ENCODE data around the gene SHISAL1.
"Not testable (repeated sequence)": the region's sequence is repeated elsewhere in the genome, so short reads cannot be mapped to it uniquely, and the experiment has no call there.

The SHISAL1 gene

GRCh38 chr22:44261164-44261860 is 51.4 kb downstream of the SHISAL1 start:
- no peak for DNase-seq

DNA sequence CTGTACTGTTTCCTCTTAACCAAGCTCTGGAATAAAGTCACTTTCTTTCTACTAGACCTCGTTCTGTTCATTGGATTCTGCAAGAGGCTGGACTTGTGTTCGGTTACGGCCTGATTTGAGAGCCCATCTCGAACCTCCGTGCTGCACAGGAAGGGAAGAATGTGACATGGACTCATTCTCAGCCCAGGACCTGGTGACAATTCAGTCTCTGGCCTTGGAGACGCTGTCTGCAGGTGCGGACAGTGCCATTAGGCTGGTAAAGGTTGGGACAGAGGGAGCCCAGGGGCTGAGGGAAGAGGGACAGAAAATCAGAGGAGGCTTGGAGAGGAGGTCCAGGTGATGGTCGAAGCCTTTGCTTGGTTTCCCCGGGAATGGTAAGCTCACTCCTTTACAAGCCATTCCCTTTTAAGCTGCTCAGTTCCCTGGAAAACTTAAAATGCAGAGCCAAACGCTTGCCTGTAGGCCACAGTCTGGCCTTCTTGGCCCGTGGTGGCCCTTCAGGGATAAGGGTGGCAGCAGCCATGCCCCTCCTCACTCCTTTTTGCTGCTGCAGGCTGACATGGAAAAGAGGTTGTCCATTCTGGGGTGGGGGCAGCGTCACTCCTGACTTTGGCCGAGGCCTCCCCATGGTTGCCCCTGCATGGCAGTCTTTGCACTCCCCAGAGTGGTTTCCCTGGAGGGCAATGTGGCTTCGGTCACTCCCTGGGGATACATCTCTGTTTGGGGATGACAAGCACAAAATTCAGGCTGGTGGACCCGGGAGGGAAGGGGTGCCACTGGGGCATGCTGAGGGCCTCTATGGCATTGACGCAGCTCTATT is 52.3 kb downstream of the SHISAL1 start:
- DNase-seq = no peak

GRCh38 chr22:44259366-44260215 is 53.2 kb downstream of the SHISAL1 start:
- DNase-seq = no peak

DNA sequence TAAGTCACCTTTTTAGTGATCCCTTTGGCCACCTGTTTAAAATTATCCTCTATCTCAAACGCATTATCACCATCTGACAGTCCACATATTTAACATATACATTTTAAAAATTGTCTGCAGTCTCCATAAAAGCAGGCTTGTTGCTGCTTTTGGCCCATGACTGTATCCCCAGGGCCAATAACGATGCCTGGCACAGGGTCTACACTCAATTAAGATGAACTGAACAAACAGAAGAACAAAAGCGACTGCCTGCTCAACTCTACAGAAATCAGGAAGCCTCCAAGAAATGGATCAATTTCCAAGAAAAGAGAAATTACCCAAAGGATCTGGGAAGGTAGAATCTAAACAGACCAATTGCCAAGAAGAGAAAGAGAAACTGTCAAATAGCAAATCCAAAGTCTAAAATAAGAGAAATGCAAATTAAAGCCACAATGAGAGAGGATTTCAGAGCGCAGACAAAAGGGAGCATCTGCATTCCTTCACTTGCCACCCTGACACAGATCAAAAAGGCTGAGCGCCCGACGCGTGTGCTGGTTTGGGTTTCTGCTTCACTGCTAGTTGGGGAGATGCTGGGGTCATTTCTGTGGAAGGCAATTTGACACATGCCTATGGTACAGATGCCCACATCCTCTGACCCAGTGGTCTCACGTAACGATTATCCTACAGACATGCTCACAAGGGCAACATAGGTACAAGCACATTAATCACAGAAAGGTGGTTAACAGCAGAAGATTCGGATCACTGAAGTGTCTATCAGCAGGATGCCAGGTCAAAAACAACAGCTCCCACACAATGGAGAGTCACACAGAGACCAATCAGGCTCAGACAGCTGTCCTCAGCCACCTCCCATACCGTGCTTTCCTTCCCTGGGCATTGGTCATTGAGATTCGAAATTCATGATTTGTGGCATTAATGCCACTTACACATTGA is 55.9 kb downstream of the SHISAL1 start:
- DNase-seq = no peak

DNA sequence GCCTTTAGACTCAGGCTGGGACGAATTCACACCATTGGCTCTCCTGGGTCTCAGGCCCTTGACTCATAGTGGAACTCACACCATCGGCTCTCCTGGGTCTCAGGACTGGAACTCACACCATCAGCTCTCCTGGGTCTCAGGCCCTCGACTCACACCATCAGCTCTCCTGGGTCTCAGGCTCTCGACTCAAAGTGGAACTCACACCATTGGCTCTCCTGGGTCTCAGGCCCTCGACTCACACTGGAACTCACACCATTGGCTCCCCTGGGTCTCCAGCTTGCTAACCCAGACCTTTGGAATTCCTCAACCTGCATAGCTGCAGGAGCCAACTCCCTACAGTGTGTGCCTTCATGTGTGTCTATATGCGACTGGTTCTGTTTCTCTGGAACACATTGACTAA is 56.7 kb downstream of the SHISAL1 start:
- no peak for DNase-seq

DNA sequence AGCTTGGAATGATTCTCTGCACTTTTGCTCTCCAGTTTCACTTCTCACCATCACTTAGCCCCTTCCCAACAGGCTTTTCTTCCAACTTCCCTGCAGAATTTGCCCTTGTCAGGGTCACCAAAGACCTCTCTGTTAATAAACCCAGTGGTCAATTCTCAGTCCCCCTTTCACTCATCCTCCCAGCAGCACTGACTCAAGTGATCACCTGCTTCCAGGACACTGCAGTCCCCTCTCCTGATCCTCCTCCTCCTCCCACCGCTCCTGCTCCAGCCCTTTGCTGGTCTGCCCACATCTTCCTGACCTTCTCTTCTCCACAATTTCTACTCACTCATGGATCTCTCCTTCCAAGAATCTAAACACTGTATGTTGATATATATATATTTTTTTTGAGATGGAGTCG is 57.9 kb downstream of the SHISAL1 start:
- no peak for DNase-seq

DNA sequence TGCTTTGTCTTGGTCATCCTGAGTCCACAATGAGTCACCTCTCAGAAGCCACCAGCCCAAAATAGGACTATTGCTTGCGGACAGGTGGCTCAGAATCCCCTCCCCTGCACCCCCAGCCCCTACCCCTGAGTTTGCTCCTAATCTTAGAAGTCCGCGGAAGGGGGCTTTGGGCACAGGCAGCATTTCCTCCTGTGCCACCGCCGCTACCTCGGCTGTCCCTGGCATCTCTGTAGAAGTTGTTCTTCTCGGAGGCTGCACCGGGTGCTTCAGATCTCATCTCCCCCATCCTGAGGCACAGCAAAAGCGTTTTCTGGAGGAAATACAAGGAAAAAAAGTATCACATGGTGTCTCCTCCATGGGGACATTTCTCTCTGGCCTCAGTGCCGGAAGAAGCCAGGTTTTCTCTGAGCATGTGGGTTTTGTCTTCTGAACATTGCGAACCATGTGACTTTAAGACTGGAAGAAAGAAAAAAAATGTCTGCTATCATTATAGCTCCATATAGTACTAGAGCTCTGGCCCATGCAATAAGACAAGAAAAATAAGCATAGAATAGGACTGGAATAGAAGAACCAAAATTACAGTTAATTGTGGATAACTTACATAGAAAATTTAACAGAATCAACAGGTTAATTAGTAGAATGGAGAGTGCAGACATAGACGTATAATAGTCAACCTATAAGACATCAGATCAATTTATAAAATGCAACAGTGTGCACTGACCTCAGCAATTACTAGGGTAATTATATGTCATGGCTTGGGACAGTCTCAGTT is 63.2 kb downstream of the SHISAL1 start:
- DNase-seq = no peak

DNA sequence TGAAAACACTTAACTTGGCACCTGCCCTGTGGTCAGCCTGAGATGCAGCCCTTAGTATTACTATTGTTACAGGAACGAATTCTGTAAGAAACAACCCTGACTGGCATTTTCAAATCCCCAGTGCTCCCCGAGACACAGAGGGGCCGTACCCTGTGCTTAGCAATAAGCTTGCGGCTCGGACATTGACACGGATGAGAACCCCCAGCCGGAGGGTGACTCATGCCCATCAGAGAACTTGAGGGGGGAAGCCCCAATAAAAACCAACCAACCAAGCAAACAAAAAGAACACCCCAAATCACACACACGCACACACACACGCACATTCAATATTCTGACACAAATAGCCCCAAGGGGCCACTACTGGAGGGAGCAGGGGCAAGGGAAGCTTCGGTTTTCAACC is 63.8 kb downstream of the SHISAL1 start:
- no peak for DNase-seq

DNA sequence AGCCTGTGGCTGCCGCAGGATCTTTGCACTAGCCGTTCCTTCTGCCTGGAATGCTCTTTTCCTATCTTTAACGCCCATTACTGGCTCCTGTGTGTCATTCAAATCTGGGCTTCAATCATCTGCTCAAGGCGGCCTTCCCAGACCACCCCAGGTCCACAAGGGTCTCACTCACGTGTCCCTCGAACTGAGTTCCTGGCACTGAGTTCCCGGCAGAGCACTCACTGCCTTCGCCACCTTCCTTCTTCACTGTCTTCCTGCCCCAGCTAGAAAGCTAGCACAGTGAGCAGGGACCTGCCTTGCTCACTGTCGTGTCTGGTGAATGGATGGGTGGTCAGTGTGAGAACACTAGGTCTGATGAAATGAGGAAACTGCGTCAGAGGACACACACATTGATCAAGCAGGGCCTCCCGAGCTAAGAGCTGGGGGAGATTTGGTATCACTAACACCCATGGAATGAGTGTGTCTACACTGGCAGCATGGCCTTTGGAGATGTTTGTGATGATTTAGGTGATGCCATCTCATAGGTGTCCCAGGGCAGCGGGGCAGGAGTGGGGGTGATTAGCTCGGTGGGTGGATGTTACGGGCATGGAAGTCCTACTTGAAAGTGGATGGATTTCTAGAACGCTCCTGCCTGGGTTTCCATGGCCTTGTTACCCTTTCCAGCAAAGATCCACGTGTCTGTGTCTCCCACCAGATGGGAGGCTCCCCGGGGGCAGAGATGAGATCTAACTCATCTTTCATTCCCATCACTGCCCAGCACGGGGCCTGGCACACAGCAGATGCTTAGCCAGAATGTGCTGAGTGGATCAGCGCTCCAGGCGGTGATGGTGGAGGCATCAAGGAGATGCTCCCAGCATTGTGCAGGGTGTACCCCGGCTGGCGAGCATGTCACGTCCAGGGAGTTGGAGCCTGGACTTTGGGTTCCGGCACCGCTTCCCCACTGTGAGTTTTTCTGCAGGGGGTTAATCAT is 64.5 kb downstream of the SHISAL1 start:
- DNase-seq = no peak

- no peak for DNase-seq
Observed at GRCh38 chr22:44247346-44247745, 65.4 kb downstream of the SHISAL1 start.

- no peak for DNase-seq
Observed at GRCh38 chr22:44246615-44247326, 66.0 kb downstream of the SHISAL1 start.

- no peak for DNase-seq
Observed at GRCh38 chr22:44245867-44246266, 66.9 kb downstream of the SHISAL1 start.

- no peak for DNase-seq
Observed at GRCh38 chr22:44245438-44245837, 67.3 kb downstream of the SHISAL1 start.

DNA sequence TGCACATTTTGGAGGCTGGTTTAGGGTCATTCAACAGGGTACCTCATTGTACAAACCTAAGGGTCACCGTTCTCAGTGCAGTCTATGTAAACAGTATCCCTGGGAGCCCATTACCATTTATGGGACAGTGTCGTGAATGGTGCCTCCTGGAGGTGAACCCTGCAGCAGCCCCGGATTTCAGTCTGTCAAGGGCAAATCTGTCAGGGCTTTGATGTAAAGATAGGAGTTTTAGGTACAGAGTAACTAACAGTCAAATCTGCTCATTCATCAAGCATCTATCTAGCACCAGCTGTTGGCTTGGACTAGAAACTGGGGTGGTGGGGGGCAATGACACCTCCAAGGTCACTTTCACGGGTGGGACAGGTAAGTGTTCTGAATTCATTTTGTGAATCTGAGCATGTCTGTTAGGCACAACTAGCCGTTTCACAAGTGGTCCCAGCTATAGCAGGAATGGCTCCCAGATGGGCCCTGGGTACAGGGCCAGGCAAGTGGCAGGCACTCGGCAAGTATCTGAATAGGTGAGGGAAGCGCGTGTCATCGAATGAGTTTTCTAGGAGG is 68.4 kb downstream of the SHISAL1 start:
- no peak for DNase-seq

DNA sequence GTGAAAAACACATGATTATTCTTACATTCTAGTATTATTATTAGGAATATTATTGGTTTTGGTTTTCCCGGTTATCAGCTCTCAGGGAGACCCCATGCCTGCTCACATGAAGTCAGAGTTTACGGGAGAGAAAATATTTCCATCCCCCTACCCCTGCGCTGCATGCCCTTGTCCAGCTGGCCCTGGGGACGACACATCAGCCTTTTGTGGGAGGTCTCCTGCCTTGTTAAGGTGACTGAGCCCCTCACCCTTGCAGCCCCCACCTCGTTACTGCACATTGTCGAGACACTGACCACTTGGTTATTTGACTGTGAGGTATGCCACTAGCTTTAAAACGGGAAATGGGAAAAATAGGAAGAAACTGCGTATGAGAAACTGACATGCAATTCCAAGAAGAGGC is 69.0 kb downstream of the SHISAL1 start:
- DNase-seq = no peak

DNA sequence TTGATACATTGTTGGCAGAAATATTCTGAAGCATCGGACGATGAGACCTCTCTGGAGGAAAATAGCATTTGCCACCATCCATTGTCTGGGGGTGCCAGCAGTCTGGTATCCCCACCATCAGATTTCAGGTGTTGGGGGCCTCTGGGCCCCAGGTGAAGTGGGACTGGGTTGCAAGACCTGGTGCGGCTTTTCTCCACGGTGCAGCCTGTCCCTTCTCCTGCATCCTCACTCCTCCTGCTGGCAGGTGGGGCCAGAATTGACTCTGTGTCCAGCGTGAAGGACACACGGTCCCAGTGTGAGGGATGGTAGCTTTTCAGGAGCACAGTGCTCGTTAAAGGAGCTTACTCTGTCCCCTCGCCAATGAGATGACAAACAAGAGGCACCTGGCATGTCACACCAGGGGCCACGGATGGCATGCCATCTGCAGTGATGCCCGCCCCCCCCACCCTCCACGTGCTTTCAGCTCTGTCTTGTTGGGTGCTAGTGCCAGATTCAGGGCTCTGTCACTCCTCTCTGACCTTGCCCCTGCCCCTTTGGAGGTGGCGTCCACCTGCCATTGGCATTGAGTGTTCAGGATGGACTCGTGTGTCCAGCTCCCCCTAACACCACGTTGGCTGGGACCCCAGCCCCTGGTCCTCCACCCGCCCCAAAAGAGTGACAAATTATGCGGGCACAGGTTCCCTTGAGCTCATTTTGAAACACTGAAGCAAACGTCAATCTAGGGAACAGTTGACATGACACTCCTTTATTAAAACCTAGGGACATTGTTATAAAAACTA is 69.6 kb downstream of the SHISAL1 start:
- DNase-seq = no peak

DNA sequence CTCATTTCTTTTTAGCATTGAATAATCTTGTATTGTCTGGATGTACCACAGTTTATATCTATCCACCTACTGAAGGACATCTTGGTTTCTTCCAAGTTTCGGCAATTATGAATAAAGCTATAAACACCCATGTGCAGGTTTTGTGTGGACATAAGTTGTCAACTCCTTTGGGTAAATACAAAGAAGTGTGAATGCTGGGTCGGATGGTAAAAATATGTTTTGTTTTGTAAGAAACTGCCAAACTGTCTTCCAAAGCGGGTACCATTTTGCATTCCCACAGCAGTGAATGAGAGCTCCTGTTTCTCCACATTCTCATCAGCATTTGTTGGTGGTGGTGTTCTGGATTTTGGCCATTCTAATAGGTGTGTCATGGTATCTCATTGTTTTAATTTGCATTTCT is 71.6 kb downstream of the SHISAL1 start:
- DNase-seq = not testable (repeated sequence)

Data from hypothalamus (tissue), 51 donors.